Hepatocyte (in vitro differentiated cells): ENCODE measurements around the gene VWA1.

Experiments used
- CTCF ChIP-seq: fragments of 200-600 bp; sonication (generic); IDR thresholded peaks from 2 replicates; pipeline ENCODE4 v1.5.1; 2016; ENCODE audit warnings: antibody characterized with exemption, mild to moderate bottlenecking; ENCODE audit not compliant: poor library complexity
- EZH2 ChIP-seq: fragments of 200-600 bp; sonication (generic); IDR thresholded peaks from 2 replicates; pipeline ENCODE4 v1.6.1; 2016; ENCODE audit warnings: antibody characterized with exemption, mild to moderate bottlenecking, borderline replicate concordance
- EZH2phosphoT487 ChIP-seq: fragments of 200-600 bp; sonication (generic); IDR thresholded peaks from one replicate; pipeline ENCODE4 v1.6.1; 2018; ENCODE audit warnings: antibody characterized with exemption, mild to moderate bottlenecking, low read depth, moderate library complexity; ENCODE audit not compliant: unreplicated experiment, severe bottlenecking

DNA sequence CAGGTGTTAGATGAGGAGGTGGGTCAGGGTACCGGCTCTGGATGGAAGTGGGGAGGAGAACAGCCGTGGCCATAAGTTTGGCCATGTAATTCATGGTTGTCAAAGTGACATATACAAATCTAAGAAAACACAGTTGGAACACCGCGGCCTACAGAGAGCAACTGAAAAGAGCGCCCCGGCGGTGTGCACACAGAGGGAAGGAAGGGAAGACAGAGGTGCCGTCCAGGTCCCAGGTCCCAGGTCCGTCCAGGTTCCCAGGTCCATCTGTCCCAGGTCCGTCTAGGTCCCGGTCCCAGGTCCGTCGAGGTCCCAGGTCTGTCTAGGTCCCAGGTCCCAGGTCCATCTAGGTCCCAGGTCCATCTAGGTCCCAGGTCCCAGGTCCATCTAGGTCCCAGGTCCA lies 23.9 kb upstream of the VWA1 start:
- TF ChIP-seq EZH2 (no peak), CTCF (no peak), EZH2phosphoT487 (no peak)
